Middle frontal gyrus (tissue), 1 donor: ENCODE data around the gene TECTA.

ENCODE experiments used
- DNase-seq: peaks from one replicate; pipeline ENCODE4 v3.0.0-alpha.2; 2015; ENCODE audit warnings: low spot score; ENCODE audit errors: extremely low spot score

TECTA gene, protein sequence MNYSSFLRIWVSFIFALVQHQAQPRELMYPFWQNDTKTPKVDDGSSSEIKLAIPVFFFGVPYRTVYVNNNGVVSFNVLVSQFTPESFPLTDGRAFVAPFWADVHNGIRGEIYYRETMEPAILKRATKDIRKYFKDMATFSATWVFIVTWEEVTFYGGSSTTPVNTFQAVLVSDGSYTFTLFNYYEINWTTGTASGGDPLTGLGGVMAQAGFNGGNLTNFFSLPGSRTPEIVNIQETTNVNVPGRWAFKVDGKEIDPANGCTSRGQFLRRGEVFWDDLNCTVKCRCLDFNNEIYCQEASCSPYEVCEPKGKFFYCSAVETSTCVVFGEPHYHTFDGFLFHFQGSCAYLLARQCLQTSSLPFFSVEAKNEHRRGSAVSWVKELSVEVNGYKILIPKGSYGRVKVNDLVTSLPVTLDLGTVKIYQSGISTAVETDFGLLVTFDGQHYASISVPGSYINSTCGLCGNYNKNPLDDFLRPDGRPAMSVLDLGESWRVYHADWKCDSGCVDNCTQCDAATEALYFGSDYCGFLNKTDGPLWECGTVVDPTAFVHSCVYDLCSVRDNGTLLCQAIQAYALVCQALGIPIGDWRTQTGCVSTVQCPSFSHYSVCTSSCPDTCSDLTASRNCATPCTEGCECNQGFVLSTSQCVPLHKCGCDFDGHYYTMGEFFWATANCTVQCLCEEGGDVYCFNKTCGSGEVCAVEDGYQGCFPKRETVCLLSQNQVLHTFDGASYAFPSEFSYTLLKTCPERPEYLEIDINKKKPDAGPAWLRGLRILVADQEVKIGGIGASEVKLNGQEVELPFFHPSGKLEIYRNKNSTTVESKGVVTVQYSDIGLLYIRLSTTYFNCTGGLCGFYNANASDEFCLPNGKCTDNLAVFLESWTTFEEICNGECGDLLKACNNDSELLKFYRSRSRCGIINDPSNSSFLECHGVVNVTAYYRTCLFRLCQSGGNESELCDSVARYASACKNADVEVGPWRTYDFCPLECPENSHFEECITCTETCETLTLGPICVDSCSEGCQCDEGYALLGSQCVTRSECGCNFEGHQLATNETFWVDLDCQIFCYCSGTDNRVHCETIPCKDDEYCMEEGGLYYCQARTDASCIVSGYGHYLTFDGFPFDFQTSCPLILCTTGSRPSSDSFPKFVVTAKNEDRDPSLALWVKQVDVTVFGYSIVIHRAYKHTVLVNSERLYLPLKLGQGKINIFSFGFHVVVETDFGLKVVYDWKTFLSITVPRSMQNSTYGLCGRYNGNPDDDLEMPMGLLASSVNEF (N-terminal part only)

DNA sequence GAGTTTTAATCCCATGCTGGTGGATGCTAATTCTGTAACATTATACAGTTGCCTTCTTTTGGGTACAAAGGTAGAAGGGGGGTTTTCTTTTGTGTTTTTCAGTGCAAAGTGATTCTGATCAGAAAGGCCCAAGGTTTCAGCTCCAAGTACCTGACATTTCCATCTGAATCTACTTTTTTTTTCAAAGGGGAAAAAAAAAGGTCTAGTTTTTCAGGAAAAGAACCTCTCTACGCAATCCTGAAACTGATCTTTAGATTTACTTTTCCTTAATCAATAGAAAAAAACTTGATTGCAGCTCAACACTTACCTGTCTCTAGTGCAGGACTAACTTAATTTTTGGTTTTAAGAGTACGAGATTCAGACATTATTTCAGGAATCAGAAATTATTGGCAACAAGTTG is at the start of gene TECTA:
Gene TECTA (plus strand): TSS at position 301 of the 400 bp plus-strand sequence. CDS start 1,423 bp downstream, outside the sequence.
- no peak for DNase-seq

DNA sequence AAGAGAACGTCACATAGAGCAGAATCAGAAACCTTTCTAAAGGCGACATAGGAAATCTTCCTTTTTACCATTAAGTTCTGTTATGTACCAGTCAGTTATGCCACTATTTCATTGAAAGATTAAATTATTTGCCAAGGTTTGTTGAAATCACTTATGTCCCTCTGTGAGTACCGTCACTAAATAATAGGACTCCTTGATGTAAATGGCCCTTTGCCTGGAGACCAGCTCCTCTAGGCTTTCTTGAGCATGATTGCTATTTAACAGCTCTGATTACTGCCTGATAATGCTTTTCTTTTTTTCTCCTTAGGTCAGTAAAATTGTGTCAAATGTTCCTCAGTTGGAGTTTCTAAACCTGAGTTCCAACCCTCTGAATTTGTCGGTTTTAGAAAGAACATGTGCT is 47.8 kb upstream of the TECTA start:
- no peak for DNase-seq

DNA sequence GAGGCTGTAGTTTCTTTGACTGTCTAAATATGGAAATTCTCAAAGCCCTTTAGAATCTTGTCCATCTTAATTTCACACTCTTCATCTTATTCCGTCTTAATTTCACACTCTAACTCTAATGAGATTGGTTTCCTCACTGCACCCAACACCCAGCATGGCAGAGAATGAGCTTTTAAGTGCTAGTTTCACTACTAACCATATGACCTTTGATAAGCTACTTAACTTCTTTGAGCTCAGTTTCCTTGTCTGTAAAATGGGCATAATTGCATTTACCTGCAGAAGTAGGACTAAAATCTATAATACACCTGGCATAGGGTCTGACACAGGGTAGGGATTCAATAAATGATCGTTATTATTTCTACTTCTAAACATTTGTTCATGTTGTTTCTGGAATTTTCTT is 46.8 kb upstream of the TECTA start:
- DNase-seq = no peak

DNA sequence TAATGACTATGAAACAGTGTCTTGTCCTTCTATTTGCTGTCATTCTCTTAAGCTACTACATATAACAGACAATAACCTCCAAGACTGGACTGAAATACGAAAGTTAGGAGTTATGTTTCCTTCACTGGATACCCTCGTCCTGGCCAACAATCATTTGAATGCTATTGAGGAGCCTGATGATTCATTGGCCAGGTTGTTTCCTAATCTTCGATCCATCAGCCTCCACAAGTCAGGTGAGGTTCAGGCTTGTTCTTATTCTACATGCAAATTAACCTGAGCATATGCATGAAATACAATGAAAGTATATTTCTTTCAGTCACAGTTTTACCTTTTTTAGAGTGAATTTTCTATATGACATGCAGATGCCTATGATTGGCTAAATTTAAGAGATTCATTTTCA is 46.0 kb upstream of the TECTA start:
- no peak for DNase-seq

DNA sequence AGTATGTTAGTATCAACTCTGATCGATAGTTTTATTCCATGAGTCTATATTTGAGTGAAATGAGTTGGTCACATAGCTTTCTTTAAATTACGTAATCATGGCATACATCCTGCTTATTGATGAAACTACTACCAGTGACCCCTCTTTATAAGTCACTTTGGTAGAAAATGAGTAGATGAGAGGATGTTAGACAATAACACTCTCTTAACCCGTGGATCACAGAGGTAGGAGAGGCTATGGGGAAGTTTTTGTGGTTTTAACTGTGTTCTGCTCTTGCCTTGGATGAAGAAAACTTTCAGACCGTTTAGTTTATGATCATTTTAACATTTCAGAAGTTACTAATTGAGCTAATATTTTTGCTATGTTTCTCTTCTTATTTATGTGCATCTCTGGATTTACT is 43.1 kb upstream of the TECTA start:
- DNase-seq = no peak

DNA sequence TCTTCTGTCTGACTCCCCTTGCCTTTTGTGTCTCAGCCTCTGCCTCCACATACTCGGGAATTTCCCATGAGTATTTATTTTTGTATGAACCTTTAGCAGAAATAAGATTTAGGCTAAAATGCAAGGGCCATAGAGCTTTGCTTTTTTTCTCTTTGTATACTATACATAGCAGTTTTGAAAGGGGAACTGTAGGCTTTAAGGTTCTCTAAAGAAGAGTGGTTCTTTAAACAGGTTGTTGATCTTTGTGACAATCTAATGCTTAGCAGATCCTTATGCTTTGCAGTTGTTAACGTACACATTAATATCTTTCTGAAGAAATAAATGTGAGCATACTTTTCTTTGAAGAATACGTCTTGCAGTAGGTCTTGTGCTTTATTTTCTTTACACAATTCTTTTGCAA is 42.1 kb upstream of the TECTA start:
- DNase-seq = no peak

DNA sequence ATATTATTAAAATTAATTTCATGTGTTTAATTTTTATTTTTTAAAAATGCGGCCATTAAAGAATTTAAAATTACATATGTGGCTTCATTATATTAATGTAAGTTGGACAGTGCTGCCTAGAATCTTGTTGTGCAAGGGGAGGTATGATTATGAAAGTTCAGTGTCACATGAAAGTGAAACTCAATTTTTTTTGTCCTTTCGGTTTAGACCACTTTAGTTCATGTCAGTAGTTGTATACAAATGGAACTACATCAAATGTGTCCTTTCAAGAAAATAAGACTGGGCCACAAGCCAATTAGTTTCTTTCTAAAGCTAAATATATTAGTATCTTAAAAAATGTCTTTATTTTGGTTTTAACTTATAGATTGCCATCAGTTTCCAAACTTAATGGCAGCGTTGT is 41.4 kb upstream of the TECTA start:
- DNase-seq = no peak

DNA sequence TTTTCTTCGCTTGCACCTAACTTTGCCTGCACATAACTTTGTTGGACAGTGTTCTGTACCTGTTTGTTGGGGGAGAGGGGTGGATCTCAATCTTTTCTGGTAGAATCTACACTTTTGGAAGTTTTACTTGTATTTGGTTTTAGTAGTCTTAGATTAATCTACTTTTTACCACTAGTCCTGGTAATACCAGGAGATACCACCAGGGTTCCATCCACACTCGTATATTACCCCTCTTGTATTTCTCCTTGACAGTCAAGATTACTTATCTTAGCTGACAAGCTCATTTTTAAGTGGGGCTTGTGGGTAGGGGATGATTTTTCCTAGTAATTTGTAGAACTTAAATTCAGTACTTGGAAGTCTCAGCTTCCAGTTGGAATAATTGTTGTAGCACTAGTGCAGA is 37.3 kb upstream of the TECTA start:
- no peak for DNase-seq

DNA sequence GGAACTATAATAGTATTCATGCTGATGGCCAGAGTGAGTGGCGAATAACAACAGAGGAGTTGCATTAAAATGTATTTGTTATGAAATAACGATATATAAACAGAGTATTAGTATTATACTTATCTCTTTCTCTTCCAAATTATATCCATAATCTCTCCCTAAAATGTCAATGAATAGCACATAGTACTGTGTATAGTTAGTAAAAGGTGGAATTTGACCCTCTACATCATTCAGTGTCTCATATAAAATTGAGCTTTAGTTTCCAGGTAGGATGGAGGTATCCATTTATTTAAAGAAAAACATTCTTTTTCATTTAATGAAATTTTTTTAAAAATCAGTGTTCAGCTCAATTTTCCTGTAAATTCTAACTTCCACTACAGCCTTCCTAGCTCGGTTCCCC is 34.4 kb upstream of the TECTA start:
- no peak for DNase-seq

DNA sequence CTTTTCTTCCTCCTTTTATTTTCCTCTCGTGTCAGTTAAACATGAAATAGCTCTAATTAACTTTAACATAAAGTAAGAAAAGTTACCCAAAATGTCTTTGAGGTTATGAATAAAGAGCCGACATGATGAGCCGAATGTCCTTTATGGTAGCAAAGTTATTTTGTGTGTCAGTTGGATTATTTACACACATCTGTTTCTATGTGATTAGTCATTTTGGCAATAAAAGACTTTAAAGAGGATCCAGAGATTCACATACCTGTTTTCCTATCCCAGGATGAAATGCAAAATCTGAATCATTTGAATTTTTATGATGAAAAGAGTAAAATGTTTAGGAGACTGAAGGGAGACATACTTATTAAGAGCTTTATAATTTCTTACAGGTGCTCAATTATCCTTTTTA is 34.0 kb upstream of the TECTA start:
- DNase-seq = no peak

DNA sequence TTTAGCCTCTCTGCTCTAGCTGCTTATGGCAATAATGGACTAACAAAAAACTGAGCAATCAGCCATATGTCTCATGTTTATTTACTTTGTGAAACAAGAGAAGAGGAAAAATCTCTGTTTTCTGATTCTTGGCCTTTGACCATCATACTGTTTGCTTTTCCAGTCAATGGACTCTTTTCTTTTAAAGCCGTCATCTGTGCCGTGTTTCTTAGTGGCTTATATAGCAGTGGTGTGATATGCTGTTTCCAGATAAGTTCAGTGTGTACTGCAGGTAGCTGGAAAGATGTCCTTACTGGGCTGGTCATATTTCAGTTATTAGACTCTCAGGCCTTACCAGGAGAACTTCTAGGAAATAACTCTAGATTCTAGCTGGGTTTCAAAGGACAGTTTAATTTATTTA is 33.6 kb upstream of the TECTA start:
- no peak for DNase-seq

DNA sequence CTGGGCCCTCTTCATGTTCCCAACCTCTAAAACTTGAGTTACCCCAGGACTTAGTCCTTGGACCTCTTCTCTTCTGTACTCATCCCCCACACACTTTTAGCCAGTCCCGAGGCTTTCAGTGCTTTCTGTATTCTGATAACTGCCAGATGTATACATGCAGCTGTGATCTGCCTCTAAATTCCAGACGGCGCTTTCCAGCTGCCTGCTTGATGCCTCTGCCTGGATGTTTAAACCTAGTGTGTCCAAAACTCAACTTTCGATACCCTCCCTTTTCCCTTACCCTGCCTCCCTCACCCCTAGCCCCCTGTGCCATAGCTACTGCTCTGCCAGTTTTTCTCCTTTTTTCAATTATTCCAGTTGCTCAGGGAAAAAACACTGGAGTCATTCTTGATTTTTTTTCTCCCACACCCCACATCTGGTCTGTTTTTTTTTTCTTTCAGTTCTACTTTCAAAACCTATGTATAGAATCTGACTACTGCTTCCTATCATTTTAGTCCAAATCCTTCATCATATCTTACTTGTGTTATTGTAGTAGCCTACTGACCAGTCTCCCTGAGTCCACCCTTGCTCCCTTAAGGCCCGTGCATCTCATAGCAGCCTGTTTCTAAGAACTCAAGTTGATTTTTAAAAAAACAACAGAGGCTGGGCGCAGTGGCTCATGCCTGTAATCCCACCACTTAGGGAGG is 32.9 kb upstream of the TECTA start:
- DNase-seq = no peak

DNA sequence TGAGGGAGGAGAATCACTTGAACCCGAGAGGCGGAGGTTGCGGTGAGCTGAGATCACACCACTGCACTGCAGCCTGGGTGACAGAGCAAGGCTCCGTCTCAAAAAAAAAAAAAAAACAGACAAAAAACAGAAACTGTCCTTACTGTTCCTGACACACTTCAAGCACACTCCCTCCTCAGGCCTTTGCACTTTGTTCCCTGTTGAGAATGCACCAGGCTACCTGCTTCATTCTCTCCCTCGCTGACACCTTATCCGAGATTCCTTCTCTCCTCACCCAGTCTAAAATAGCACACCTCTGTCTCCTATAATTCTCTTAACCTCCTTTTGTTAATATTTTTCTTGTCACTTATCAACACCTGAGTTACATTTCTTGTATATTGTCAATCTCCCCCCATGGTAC is 32.3 kb upstream of the TECTA start:
- no peak for DNase-seq

DNA sequence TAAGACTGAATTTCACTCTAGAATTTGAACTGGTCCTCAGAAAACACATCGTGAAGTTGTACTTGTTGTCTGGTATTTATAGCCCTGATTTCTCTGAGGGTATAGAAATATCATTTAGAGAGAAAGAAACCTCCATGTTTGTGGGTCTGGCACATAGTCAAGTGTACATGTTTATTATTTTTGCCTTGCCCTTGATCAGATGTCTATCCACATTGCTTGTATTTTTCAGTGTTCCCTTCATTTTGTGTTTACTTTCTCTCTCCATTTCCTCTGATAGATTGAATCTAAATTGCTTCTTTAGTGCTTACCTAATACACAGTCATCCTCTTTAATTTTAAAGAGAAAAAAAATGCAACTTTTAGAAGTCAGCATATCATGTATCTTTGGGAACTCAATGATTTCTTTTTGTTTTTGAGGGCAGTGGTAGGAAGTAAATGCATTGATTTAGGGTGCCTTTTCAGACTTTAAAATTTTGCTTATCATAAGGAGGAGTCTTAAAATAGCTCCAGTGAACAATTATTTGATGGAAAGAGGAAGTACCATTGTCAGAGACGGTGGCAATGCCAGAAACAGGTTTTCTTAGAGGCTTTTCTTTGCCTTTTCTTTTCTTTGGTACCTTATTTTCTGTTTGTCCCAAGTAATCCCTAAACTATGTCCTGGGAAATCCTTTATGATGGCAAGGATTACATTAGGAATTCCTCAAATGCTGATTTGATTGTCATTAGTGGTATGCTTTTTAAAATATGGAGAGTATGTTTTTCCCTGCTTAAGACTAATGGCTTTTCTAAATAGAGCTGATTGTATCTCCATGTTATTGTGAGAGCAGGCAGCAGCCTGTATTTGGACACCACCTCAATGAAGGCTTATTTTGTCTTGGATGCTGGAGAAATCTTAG is 29.8 kb upstream of the TECTA start:
- no peak for DNase-seq

DNA sequence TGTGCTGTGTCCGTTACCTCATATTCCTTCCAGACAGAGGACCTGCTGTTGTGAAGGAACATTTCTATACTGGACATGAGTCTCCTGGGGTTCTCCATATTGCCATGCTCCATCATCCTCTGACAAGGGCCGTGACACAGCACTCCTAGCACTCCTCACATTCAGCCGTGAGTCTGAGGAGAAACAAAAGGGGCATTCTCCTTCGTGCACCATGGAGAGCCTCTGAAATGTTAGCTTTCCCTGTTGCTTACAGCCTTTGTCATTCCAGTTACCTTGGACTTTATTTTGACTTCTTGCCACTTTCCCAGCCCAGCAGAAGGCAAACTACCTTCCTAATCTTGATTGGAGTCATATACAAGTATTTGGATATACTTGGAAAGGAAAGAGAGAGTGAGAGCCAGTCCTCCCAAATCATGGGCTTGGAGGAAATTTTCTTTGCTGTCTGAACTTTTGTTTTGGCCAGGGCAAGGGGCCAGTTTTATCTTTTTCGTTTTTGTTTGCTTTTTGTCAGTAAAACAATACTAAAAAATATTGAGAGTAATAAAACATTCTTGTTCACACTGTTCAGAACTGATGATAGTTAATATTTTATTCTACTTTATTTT is 29.1 kb upstream of the TECTA start:
- no peak for DNase-seq

DNA sequence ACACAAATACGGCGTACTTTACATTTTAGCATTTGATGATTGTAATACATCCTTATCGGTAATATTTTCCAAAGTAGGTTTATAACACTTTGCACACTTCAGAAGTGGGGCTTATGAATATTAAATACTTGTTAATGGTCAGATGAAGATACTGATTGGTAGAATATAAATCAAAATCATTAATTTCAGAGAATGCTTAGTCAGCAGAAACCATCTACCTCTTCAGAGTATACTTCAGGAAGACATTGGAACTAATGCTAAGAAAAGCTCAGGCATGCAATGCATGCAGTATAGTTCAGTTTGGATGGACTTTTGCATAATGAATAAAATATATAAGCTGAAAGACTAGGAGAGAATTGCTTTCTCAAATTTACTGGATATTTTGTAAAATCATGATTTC is 19.7 kb upstream of the TECTA start:
- no peak for DNase-seq

DNA sequence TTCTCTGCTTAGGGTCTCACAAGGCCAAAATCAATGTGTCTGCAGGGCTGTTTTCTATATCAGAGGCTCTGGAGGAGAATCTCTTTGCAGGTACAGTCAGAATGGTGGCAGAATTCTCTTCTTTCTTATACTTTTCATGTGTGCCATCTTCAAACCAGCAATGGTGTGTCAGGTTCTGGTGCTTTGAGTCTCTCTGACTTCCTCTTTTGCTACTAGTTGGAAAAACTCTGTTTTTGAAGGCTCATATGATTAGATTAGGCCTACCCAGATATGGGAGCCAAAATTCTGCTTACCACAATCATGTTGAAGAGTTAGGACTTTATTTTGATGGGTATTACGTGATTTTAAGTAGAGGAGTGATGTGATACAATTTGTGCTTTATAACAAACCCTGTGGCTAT is 18.8 kb upstream of the TECTA start:
- no peak for DNase-seq

DNA sequence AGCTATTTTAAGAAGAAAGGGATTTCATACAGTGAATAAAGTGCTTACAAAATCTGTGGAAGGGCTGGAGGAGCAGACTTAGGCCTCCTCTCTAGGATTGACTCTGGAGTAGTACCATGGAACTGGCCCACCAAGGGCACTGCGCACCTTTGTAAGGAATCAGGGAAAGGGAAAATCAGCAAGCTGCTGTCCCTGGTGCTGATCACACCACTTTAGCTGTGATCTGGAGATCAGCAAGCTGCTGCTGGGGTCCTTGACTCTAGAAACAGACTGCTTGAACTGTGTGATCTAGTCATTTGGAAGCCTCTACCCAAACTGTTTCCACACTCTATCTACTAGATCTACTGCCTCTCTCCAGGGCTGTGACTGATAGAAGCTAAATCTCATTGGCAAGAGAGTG is 18.4 kb upstream of the TECTA start:
- DNase-seq = no peak

DNA sequence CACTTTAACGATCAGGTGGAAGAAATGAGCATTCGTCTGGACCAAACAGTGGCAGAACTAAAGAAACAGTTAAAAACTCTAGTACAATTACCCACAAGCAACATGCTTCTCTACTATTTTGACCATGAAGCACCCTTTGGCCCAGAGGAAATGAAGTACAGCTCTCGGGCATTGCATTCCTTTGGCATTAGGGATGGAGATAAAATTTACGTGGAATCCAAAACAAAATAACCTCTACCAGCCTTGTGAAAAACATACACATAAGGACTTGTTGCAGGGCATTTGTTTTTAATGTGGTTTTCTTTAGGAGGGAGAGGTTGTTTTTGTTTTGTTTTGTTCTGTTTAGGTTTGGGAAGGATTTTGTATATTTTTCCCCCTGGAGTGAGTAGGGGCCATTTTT is 14.2 kb upstream of the TECTA start:
- no peak for DNase-seq

DNA sequence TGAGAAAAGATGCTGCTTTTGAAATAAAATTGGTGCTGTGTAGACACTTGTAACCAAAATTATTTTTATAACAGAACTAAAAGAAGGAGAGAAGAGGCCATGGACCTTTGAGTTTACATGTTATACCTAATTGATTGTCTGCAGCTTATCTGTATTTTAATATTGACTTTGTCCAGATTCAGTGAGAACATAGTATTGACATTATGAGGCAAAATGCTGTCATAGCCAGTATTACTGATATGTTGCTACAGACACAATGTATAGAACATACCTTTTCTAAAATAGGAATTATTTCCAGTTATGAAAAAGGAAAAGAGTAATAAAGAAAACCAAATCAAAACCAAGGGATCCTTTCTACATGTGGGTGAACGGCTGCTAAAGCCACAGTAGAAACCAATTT is 11.5 kb upstream of the TECTA start:
- DNase-seq = no peak
